HG02938 (cell line): Measurements from ENCODE around the gene NPTN.
A peak's percentile ranks its signal among the peaks of the same experiment; 100 is the strongest.
"Not testable (repeated sequence)": the region's sequence is repeated elsewhere in the genome, so short reads cannot be mapped to it uniquely, and the experiment has no call there.

Experiments
- ATAC-seq: cut with Tn5 transposase; IDR thresholded peaks from one replicate; pipeline ENCODE4 v1.9.1; 2021; ENCODE audit warnings: mild to moderate bottlenecking, moderate library complexity; ENCODE audit not compliant: unreplicated experiment

NPTN gene

DNA sequence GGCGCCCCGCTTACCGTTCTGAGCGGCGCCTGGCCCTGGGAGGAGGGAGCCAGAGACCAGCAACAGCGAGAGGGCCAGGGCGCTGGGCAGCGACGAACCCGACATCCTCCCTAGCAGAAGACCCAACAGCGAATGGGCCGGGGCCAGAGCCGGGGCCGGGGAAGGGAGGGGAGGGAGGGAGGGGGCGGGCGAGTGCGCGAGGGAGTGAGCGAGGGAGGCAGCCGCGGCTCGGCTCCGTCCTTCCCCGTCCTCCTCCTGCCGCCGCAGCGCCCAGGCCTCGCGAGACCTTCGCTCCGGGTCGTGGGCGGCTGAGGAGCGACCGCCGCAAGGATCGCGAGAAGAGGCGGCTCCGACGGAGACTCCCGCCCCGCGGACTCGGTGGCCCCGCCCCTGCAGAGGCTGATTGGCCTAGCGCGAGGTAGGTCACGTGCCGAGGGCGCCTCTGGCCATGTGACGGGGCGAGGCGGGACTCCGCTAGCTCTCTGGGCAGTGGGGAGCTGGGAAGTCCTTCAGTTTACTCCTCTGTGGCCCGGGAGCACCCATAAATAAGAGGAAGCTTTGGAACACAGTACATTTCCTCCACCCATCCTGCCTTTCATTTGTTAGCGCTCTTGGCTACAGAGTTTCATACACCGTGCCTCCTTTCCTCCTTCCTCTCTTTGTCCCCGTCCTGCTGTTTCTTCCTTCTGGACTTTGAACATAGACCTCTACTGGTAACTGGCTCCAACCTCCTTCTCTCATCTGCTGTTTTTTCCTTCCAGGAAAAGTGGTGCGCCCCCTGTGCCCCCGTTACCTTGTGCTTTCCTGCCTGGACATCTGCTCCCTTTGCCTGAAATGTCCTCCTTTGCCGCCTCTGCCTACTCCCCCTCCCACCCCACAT is at the start of gene NPTN:
Gene NPTN, minus strand, starts transcription at position 279 of the 880 bp plus-strand sequence. Its CDS starts 174 bp downstream, at position 105.
- peak; percentile 71 for ATAC-seq

DNA sequence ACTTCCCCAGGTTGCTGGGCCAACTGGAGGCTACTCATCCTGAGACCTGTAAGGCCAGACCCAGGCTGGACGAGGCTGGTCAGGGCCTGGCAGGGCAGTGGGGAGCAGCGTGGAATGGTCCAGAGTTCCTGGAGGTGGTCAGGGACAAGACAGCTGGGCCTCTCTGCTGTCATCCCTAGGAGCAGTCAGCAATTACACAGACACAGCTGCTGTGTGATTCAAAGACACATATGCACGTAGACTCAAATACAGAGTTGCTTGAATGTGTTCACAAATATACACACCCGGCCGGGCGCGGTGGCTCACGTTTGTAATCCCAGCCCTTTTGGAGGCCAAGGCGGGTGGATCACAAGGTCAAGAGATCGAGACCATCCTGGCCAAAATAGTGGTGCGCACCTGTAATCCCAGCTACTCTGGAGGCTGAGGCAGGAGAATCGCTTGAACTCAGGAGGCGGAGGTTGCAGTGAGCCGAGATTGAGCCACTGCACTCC is 49.5 kb upstream of the NPTN start:
- no peak for ATAC-seq

GRCh38 chr15:73681856-73682599 is 48.8 kb upstream of the NPTN start:
- ATAC-seq: no peak

- no peak for ATAC-seq
These were observed 47.9 kb upstream of the NPTN start for GRCh38 chr15:73681063-73681462.

GRCh38 chr15:73680549-73680948 is 47.4 kb upstream of the NPTN start:
- ATAC-seq: no peak

DNA sequence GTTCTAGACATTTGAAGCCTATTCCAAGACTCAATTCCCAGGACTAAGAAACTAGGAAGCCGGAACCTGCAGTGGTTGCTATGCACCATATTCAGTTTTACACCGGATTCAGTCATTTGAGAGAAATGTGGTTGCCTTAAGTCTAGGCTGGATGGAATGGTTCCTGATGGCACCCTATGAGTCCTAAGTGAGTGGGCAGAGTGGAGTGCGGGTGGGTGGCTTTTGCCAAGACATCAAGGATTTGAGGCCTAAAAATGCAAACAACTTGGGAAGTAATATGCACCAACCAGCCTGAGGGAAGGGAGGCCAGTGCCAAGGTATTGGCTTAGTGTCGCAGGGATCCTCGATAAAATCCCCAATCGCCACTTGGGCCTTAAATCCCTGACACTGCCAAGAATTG is 46.8 kb upstream of the NPTN start:
- ATAC-seq: no peak

GRCh38 chr15:73679180-73679579 is 46.0 kb upstream of the NPTN start:
- no peak for ATAC-seq

- ATAC-seq: no peak
These were observed 45.3 kb upstream of the NPTN start for GRCh38 chr15:73678498-73678897.

DNA sequence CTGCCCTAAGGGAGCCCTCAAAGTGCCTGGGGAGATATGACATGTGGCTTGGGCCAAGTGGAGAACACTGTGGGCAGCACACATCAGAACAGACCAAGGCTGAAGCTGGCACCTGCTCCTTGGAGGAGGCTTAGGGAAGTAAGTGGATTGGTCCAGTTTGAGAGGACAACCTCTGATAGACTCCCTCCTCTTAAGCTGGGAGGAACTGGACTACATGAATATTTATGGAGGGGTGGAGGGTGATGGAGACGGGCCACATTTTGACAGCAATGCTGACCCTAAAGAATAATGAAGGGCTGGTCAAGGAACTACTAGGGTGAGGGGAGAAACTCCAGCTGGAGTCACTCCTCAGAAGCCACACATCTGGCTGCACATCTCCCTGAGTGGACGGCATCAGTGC is 44.5 kb upstream of the NPTN start:
- no peak for ATAC-seq

DNA sequence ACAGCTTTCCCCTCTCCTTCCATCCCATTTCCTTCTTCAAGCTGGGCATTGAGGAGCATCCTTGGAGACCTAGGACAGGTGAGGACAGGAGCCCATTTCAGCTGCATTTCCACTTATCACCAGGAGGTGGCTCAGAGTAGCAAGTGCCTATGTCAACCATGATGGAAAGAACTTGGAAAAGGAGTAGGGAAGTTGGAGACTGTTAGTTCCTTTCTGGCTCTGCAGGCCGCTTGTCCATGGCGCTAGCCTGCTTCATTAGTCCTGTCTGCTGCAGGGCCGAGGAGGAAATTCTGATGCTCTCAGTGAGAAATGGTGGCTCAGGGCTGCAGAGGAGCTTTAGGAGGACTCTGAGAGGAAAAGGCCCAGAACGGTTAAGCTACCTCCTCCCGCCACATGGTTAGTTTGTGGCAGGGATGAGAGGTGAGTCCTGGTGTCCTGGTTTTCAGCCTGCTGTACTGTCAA is 44.0 kb upstream of the NPTN start:
- ATAC-seq: no peak

GRCh38 chr15:73674587-73674986 is 41.4 kb upstream of the NPTN start:
- no peak for ATAC-seq

DNA sequence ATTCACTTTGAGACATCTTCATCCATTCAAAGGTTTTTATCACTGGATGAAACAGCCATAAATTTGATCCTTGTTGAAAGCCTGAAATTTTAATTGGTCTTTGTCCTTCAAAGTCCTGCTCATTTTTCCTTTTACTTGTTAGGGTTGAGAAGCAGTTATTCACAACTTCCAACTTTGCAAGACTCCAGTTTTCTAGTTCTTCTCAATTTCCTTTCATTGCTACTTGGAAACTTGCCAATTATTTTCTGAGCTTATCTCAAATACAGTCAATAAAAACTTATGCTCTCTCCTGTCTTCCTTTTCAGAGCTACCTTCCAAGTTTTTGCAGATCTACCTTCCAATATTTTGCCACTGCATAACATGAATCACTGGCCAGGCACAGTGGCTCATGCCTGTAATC is 27.3 kb upstream of the NPTN start:
- ATAC-seq: no peak

DNA sequence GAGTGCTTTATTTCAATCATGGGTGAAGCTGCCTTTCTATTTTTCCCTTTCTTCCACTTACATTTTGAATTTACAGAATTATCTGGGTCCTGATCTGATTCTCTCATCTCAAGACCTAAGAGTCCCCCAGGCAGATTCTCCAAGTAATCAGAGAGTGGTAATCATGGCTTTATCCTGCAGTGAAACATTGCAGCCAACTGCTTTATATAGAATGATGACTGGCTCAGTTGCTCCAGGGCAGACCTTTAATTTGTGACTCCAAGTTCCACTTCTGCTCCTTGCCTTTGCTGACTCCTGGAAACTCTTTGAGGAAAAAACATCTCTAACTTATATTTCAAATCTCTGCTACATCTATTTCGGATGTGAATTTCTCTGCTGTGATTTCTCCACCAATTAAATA is 25.5 kb upstream of the NPTN start:
- ATAC-seq: no peak

- no peak for ATAC-seq
These were observed 22.5 kb upstream of the NPTN start for GRCh38 chr15:73655724-73656123.

DNA sequence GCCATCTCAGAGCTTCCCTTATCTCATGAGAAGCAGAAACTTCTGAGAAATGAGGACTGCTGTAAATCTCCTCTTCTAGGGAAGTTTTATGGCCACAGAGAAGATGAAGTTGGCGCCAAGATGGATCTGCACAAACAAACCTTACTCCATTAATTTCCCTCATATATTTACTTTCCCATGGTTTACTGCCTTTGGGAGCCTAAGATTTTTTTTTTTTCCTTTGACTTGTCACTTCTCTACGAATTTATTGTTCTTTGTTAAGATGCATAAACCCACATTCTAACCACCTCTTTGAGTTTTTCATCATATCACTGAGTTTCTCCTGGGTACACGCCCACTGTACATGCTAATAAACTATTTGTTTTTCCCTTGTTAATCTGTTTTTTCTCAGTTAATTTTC is 21.5 kb upstream of the NPTN start:
- ATAC-seq: no peak

GRCh38 chr15:73650416-73651126 is 17.4 kb upstream of the NPTN start:
- ATAC-seq: no peak

GRCh38 chr15:73648014-73648295 is 14.8 kb upstream of the NPTN start:
- ATAC-seq: no peak

- no peak for ATAC-seq
These were observed 14.2 kb upstream of the NPTN start for GRCh38 chr15:73647259-73648013.

DNA sequence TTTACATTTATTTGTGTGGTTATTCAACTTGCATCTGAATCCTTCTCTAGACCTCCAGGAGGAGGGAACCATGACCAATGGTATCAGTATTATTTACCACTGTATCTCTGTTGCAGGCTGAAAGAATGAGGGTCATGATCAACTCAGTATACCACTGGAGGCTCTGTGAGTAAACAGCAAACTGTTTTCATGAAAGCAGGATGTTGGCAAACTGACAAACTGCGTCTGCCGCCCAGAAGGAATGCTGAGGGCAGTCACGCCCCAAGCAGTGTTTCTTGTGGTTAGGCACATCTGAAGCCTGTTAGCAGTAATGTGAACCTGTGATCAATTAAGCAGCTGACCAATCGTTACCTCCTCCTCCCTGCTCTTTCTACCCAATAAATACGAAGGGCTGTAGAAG is 6.3 kb upstream of the NPTN start:
- not testable (repeated sequence) for ATAC-seq

DNA sequence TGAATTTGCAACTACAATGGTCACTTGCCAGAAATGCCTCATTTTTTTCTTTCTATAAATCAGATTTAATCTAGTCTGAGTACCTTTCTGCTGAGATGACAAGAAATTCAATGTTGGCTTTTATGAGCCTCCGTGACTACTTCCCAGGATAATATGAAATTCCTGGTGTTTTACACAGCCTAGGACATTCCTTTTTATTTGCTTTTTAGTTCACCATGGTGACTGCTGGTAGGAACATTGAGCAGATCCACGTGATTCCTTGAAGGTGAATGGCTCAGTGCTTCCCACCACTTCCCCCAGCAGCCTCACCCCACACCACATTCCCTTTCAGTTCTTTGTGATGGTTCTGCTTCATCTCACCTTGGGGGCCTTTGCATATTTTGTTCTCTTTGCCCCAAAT is 4.3 kb upstream of the NPTN start:
- no peak for ATAC-seq

DNA sequence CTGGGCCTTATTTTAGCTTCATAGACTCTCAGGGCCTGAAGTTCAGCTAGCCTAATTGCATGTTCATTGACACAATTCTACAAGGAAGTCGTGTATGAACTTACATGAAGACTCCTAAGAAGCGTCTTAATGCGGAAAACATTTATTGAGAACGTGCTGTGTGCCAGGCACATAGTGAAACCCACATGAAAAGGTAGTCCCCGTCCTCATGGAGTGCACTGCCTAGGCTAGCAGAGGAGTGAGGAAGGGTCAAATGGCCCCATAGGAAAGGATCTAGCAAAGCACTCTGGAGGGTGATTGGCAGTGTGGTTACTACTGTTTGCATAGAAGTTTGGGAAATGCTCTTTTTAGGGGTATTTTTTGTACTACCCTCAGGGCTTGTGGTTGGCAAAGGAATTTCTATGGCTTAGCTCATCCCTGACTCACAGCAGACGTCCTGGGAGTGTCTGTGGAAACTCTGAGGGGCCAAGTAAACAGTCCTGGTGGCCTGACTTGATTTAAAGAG is 854 bp upstream of the NPTN start:
- ATAC-seq: no peak
